ENCODE results near the gene NTM.

DNA sequence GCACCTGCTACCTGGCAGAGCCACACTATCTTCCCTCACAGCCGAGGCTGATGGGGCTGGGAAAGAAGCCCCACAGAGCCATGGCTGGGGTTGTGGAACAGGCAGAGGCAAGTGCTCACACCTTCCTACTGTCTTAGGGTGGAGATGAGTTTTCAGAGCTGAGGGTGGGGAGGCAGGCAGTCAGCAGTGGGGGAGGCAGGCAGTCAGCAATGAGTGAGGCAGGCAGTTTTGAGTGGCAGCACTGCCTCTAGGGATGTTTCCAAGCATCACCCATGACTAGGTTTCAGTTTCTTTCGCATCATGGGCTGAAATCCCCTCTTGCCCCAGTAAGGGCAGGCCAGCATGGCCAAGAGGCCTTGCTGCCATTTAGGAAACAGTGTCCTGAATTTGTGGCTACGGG, 41.6 kb upstream of the NTM start:
- TF ChIP-seq POLR2A (IDR thresholded peaks at IDR 0.05): no peak
- TF ChIP-seq, protein P1, sequence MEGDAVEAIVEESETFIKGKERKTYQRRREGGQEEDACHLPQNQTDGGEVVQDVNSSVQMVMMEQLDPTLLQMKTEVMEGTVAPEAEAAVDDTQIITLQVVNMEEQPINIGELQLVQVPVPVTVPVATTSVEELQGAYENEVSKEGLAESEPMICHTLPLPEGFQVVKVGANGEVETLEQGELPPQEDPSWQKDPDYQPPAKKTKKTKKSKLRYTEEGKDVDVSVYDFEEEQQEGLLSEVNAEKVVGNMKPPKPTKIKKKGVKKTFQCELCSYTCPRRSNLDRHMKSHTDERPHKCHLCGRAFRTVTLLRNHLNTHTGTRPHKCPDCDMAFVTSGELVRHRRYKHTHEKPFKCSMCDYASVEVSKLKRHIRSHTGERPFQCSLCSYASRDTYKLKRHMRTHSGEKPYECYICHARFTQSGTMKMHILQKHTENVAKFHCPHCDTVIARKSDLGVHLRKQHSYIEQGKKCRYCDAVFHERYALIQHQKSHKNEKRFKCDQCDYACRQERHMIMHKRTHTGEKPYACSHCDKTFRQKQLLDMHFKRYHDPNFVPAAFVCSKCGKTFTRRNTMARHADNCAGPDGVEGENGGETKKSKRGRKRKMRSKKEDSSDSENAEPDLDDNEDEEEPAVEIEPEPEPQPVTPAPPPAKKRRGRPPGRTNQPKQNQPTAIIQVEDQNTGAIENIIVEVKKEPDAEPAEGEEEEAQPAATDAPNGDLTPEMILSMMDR (IDR thresholded peaks at IDR 0.05): no peak

Data from adrenal gland (tissue), 5 donors.